Upper lobe of right lung (tissue), 1 donor: ENCODE measurements around the gene LRRFIP2. TPM values are rescaled to one million over a fixed set of nuclear protein-coding genes. Genes with fewer than 3 reads are reported as not detected.
"Not testable (repeated sequence)": the region's sequence is repeated elsewhere in the genome, so short reads cannot be mapped to it uniquely, and the experiment has no call there.

Source experiments
- ATAC-seq: fragments of 200-7000 bp; cut with Tn5 transposase; one replicate; pipeline ENCODE4 v1.9.1; 2020; ENCODE audit warnings: mild to moderate bottlenecking, moderate library complexity
- DNase-seq: peaks from one replicate; pipeline ENCODE4 v3.0.0-alpha.2; 2020
- H3K27ac ChIP-seq: fragments of 200-600 bp; one replicate; pipeline ENCODE4 v1.8.0; 2022
- H3K27me3 ChIP-seq: fragments of 200-600 bp; one replicate; pipeline ENCODE4 v1.8.0; 2022; ENCODE audit warnings: mild to moderate bottlenecking
- H3K36me3 ChIP-seq: fragments of 200-600 bp; one replicate; pipeline ENCODE4 v1.8.0; 2022
- H3K4me1 ChIP-seq: fragments of 200-600 bp; one replicate; pipeline ENCODE4 v1.8.0; 2022
- H3K4me3 ChIP-seq: fragments of 200-600 bp; one replicate; pipeline ENCODE4 v1.8.0; 2022; ENCODE audit warnings: mild to moderate bottlenecking
- H3K9me3 ChIP-seq: fragments of 200-600 bp; one replicate; pipeline ENCODE4 v1.8.0; 2022
- CTCF ChIP-seq: fragments of 200-600 bp; IDR thresholded peaks from one replicate; pipeline ENCODE4 v1.8.0; 2022; ENCODE audit warnings: antibody characterized with exemption
- intact Hi-C: fragments of 100-400 bp; cut with DNase I; formaldehyde crosslinking; loops from one replicate; pipeline ENCODE4 v1.11.0; 2022
- total RNA-seq: library from RNA; stranded (reverse); fragmentation: NEBNext Ultra II Directional; extraction: Animal tissue kit (Norgen Biotek cat#: 25700); gene quantifications from one replicate; pipeline ENCODE4 v1.2.1, GENCODE V29; 2021
- donor health status: DM: no; HTN: yes; CAD: no; lungs with severe emphysema.

The LRRFIP2 gene
- total RNA-seq, 1 donor from 2014 or later = 50.3 TPM

DNA sequence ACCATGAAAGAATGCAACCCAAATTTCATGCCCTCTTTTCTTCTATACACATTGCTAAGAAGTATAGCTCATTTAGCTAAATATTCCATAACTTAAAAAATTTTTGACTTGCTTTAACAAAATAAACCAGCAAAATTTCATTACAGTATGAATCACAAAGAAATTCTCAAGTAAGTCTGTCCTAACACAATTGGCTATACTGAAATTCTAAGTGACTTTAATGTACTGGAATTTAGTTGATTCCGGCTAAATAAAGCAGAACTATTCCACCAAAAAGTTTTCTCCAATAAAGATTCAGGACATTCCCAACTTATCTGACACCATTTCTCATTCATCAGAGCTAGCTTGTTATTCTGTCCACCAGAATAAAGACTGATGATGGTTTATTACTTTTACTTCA is 23.8 kb downstream of the LRRFIP2 start:
- Histone ChIP-seq H3K27ac (no peak overlapping the region), H3K9me3 (no peaks in the 10 kb centered on the region), H3K4me1 (peaks cover 20% of the 10 kb centered on the region), H3K36me3 (peaks cover 19% of the 10 kb centered on the region), H3K4me3 (no peak overlapping the region), H3K27me3 (no peaks in the 10 kb centered on the region)
- no peak for DNase-seq
- no peak for ATAC-seq
- no peak for TF ChIP-seq CTCF
- intact Hi-C loops = no loop called here

GRCh38 chr3:37149257-37149656 is 25.1 kb downstream of the LRRFIP2 start:
- TF ChIP-seq CTCF = no peak
- Histone ChIP-seq H3K27ac (peak overlapping the region; percentile 21), H3K27me3 (no peaks in the 10 kb centered on the region), H3K36me3 (peaks cover 19% of the 10 kb centered on the region), H3K4me3 (no peak overlapping the region), H3K4me1 (peaks cover 24% of the 10 kb centered on the region), H3K9me3 (no peaks in the 10 kb centered on the region)
- ATAC-seq (no peak), DNase-seq (peak; percentile 85)
- intact Hi-C loops = no loop called here

DNA sequence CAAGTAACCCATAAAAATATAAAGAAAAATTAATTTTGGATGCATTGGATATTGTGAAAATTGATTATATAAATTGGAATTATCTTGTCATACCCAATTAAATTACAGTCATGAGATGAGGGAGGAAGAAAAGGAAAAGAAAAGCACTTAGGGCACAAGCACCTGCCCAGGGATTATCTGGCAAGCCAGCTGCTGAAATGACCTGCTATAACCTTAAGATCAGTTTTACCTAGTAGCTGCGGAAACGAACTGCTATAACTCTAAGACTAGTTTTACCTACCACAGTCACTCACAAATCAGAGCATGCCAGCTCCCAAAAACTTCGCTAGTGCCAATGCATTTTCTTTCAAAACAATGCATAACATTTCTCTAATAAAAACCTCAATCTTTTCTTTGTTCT is 26.2 kb downstream of the LRRFIP2 start:
- Histone ChIP-seq H3K27me3 (no peaks in the 10 kb centered on the region), H3K27ac (peak overlapping the region; percentile 14), H3K4me1 (peaks cover 24% of the 10 kb centered on the region), H3K9me3 (no peaks in the 10 kb centered on the region), H3K36me3 (peaks cover 17% of the 10 kb centered on the region), H3K4me3 (no peak overlapping the region)
- ATAC-seq = no peak
- no peak for TF ChIP-seq CTCF
- intact Hi-C loops = no loop called here
- DNase-seq = no peak

DNA sequence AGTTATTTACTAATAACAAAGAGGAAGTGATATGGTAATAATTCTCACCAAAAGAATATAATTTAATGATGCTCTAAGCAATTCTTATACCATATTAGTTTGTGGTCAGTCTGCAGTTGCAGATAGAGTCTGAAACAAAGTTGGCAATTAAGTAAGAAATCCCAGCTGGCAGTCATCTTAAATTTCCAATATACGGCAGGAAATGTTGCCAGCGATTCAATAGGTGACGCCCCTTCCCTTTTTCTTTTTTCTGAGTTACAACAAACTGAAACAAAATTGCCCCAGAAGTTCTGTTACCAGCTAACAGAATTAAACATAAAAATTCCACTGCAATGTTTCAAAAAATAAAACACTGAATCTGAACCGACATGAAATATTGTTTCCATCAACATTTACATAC is 26.7 kb downstream of the LRRFIP2 start:
- Histone ChIP-seq H3K27ac (no peak overlapping the region), H3K9me3 (no peaks in the 10 kb centered on the region), H3K36me3 (peaks cover 22% of the 10 kb centered on the region), H3K27me3 (no peaks in the 10 kb centered on the region), H3K4me1 (peaks cover 24% of the 10 kb centered on the region), H3K4me3 (no peak overlapping the region)
- DNase-seq (no peak), ATAC-seq (peak; percentile 28)
- no peak for TF ChIP-seq CTCF
- intact Hi-C loops = no loop called here

DNA sequence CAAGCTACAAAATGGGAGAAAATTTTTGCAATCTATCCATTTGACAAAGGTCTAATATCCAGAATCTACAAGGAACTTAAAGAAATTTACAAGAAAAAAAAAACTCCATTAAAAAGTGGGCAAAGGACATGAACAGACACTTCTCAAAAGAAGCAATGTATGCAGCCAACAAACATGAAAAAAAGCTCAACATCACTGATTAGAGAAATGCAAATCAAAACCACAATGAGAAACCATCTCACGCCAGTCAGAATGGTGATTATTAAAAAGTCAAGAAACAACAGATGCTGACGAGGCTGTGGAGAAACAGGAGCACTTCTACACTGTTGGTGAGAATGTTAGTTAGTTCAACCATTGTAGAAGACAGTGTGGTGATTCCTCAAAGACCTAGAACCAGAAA is 27.5 kb downstream of the LRRFIP2 start:
- intact Hi-C loops, H3K4me3 ChIP-seq, H3K27me3 ChIP-seq, ATAC-seq, DNase-seq, H3K9me3 ChIP-seq: not testable (repeated sequence)
- H3K4me1 ChIP-seq = peaks cover 24% of the 10 kb centered on the region
- H3K36me3 ChIP-seq = peaks cover 22% of the 10 kb centered on the region
- H3K27ac ChIP-seq = peak overlapping the region; percentile 21

- ATAC-seq (peak; percentile 55), DNase-seq (no peak)
- intact Hi-C loops = no loop called here
- Histone ChIP-seq H3K36me3 (peaks cover 22% of the 10 kb centered on the region), H3K9me3 (no peaks in the 10 kb centered on the region), H3K4me3 (no peak overlapping the region), H3K27ac (peak overlapping the region; percentile 40), H3K4me1 (peaks cover 24% of the 10 kb centered on the region), H3K27me3 (no peaks in the 10 kb centered on the region)
- TF ChIP-seq CTCF = no peak
Observed at GRCh38 chr3:37145611-37146010, 28.8 kb downstream of the LRRFIP2 start.
